Esophagus muscularis mucosa (tissue), 4 donors: ENCODE measurements around the gene PLCH1. TPM values are rescaled to one million over a fixed set of nuclear protein-coding genes. Genes with fewer than 3 reads are reported as not detected.

Experiments
- DNase-seq: peaks from one replicate; pipeline ENCODE4 v3.0.0-alpha.2; 2017; ENCODE audit errors: extremely low spot score
- H3K27ac ChIP-seq, 4 donors: fragments of 200-600 bp; sonication (generic); replicated peaks in 1 of 4; 1 replicate in 3 of 4; 2 replicates in 1 of 4; pipeline ENCODE4 v1.5.1; 2016 to 2019; ENCODE audit warnings: mild to moderate bottlenecking in 1 of 4
- H3K27me3 ChIP-seq, 4 donors: fragments of 200-600 bp; sonication (generic); one replicate each; pipeline versions ENCODE4 v1.5.1 to v1.6.0; 2016 to 2019
- H3K36me3 ChIP-seq, 4 donors: fragments of 200-600 bp; sonication (generic); one replicate each; pipeline ENCODE4 v1.5.1; 2016 to 2019
- H3K4me1 ChIP-seq, 4 donors: fragments of 200-600 bp; sonication (generic); one replicate each; pipeline ENCODE4 v1.5.1; 2016 to 2019
- H3K4me3 ChIP-seq, 4 donors: fragments of 200-600 bp; sonication (generic); 1 replicate in 2 of 4; 2 replicates in 2 of 4; pipeline ENCODE4 v1.5.1; 2016 to 2019; ENCODE audit warnings: mild to moderate bottlenecking in 4 of 4, moderate library complexity in 1 of 4
- H3K9me3 ChIP-seq, 4 donors: fragments of 200-600 bp; sonication (generic); 1 replicate in 3 of 4; 2 replicates in 1 of 4; pipeline ENCODE4 v1.5.1; 2016 to 2019
- EP300 ChIP-seq: sonication (generic); formaldehyde crosslinking; IDR thresholded peaks from one replicate; pipeline ENCODE4 v1.6.1; 2017; ENCODE audit warnings: antibody characterized with exemption
- POLR2A ChIP-seq: fragments of 450-650 bp; IDR thresholded peaks from one replicate; pipeline ENCODE4 v1.6.1; 2017; ENCODE audit warnings: antibody characterized with exemption, moderate library complexity, mild to moderate bottlenecking, low read depth
- POLR2AphosphoS5 ChIP-seq, 2 donors: sonication (generic); formaldehyde crosslinking; IDR thresholded peaks; one replicate each; pipeline ENCODE4 v1.6.1; 2017; ENCODE audit warnings: antibody characterized with exemption in 2 of 2
- WGBS: methylation state at CpG from one replicate; pipeline ENCODE4 v1.1.5; 2018; 5-methylcytosine and 5-hydroxymethylcytosine counted together
- intact Hi-C: fragments of 100-400 bp; cut with DNase I; formaldehyde crosslinking; loops from one replicate; pipeline ENCODE4 v1.15.1; 2023
- total RNA-seq, 4 donors: library from RNA; depleted of rRNA; stranded (reverse); fragments of >200 nt; gene quantifications; one replicate each; pipeline versions ENCODE4 v1.1.0 to v1.2.1, GENCODE V29; 2016
- TF ChIP-seq, protein P1 (sequence below), 3 experiments: fragments of 200-600 bp in 2 of 3; fragments of 450-650 bp in 1 of 3; sonication (generic) in 2 of 3; IDR thresholded peaks; one replicate each; pipeline ENCODE4 v1.5.1; 2017 to 2019; ENCODE audit warnings: antibody characterized with exemption in 3 of 3, mild to moderate bottlenecking in 2 of 3, moderate library complexity in 1 of 3

The PLCH1 gene
- total RNA-seq, 4 donors from 2014 or later = under 0.01 to 0.52 (median 0.36) TPM

- Histone ChIP-seq H3K9me3 (no peaks in the 10 kb centered on the region), H3K27ac (no peak overlapping the region), H3K27me3 (peaks cover 0 to 7% (median 0%) of the 10 kb centered on the region in 4 donors), H3K4me3 (no peak overlapping the region), H3K36me3 (no peaks in the 10 kb centered on the region), H3K4me1 (peaks cover 6 to 35% (median 31%) of the 10 kb centered on the region in 4 donors)
- intact Hi-C loops = loop anchor here (5.0 kb wide), 1 partner anchor 125 kb away; the partner anchor contains the start of gene GMPS
- WGBS = 70% methylated on average over 2 of the region's 2 CpGs
- TF ChIP-seq, protein P1, sequence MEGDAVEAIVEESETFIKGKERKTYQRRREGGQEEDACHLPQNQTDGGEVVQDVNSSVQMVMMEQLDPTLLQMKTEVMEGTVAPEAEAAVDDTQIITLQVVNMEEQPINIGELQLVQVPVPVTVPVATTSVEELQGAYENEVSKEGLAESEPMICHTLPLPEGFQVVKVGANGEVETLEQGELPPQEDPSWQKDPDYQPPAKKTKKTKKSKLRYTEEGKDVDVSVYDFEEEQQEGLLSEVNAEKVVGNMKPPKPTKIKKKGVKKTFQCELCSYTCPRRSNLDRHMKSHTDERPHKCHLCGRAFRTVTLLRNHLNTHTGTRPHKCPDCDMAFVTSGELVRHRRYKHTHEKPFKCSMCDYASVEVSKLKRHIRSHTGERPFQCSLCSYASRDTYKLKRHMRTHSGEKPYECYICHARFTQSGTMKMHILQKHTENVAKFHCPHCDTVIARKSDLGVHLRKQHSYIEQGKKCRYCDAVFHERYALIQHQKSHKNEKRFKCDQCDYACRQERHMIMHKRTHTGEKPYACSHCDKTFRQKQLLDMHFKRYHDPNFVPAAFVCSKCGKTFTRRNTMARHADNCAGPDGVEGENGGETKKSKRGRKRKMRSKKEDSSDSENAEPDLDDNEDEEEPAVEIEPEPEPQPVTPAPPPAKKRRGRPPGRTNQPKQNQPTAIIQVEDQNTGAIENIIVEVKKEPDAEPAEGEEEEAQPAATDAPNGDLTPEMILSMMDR (IDR thresholded peaks at IDR 0.05) = no peak
- no peak for TF ChIP-seq EP300
- no peak for TF ChIP-seq POLR2AphosphoS5 (IDR thresholded peaks at IDR 0.05)
- no peak for TF ChIP-seq POLR2A
- DNase-seq = no peak
These were observed 2.5 kb upstream of the PLCH1 start for GRCh38 chr3:155747286-155747945.

DNA sequence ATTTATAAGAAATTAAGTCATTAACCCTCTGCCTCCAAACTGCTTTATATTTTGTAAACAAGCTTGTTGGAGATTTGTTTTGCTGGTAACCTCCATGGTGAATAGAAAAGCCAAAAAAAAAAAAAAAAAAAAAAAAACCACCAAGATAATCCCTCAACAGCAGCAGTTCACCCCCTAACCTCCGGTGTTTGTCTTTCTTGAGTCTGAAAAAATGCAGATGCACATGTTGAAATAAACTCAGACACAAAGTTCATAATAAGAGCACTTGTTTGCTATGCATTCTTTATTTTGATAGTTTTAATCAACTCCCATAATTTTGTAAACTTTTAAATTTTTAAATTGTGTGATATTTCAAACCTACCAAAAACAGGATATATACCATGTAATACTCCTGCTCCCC lies 1.8 kb upstream of the PLCH1 start:
- Histone ChIP-seq H3K4me3 (no peak overlapping the region), H3K27ac (no peak overlapping the region), H3K9me3 (no peaks in the 10 kb centered on the region), H3K4me1 (peaks cover 6 to 35% (median 31%) of the 10 kb centered on the region in 4 donors), H3K27me3 (peaks cover 0 to 12% (median 0%) of the 10 kb centered on the region in 4 donors), H3K36me3 (no peaks in the 10 kb centered on the region)
- intact Hi-C loops = loop anchor here (5.0 kb wide), 1 partner anchor 126 kb away; the partner anchor contains the start of gene GMPS
- WGBS = 87% methylated on average over 1 of the region's 1 CpG
- no peak for DNase-seq
- TF ChIP-seq, protein P1 (IDR thresholded peaks at IDR 0.05) = no peak
- TF ChIP-seq POLR2AphosphoS5 (IDR thresholded peaks at IDR 0.05) = no peak
- TF ChIP-seq POLR2A = no peak
- no peak for TF ChIP-seq EP300

- Histone ChIP-seq H3K27ac (no peak overlapping the region), H3K9me3 (no peaks in the 10 kb centered on the region), H3K4me3 (peak overlapping the region; percentile 62 to 69 (median 66)), H3K36me3 (no peaks in the 10 kb centered on the region), H3K27me3 (peaks cover 0 to 12% (median 0%) of the 10 kb centered on the region in 4 donors), H3K4me1 (peaks cover 6 to 35% (median 31%) of the 10 kb centered on the region in 4 donors)
- intact Hi-C loops = loop anchor here (5.0 kb wide), 1 partner anchor 126 kb away; the partner anchor contains the start of gene GMPS
- 31% methylated on average over 19 of the region's 19 CpGs for WGBS
- no peak for TF ChIP-seq POLR2AphosphoS5 (IDR thresholded peaks at IDR 0.05)
- no peak for TF ChIP-seq EP300
- TF ChIP-seq POLR2A = no peak
- TF ChIP-seq, protein P1 (IDR thresholded peaks at IDR 0.05) = no peak
- DNase-seq = no peak
These were observed 1.1 kb upstream of the PLCH1 start for GRCh38 chr3:155745795-155746550.

DNA sequence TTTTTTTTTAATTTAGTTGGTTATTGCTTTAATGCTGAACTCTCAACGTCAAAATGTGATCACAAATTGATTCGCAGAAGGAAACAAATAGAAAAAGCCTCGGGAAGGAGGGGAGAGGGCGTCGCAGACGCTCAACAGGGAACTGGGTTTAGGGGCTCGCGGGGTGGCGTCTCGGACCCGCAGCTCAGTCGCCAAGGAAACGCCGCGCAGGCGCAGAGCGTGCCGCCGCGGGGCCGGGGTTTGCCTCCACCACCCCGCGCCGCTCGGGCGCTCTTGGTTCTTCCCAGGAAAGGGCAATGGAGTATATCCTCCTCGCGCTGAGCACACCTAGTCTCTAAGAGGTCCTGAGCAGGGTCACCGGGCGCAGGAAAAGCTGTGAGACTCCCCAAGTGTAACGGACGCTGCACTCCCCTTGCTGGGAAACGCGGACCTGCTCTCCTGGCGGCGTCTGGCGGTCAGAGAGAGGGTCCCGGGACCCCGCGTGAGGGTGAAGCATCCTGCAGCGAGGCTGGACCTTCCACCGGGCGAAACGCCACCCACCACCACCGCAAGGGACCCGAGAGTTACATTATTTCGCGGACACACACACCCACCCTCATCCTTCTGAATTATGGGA lies 753 bp downstream of the PLCH1 start:
- no peaks in the 10 kb centered on the region for H3K9me3 ChIP-seq
- DNase-seq = no peak
- TF ChIP-seq POLR2A (no peak), EP300 (no peak), POLR2AphosphoS5 (IDR thresholded peaks at IDR 0.05) (no peak)
- TF ChIP-seq, protein P1 (IDR thresholded peaks at IDR 0.05) = no peak
- no peaks in the 10 kb centered on the region for H3K36me3 ChIP-seq
- peak overlapping the region in 1 of 4 donors; percentile 53 for H3K27ac ChIP-seq
- intact Hi-C loops = no loop called here
- peaks cover 0 to 12% (median 0%) of the 10 kb centered on the region in 4 donors for H3K27me3 ChIP-seq
- H3K4me1 ChIP-seq = peaks cover 6 to 35% (median 31%) of the 10 kb centered on the region in 4 donors
- H3K4me3 ChIP-seq = peak overlapping the region; percentile 62 to 69 (median 66)
- 1% methylated on average over 31 of the region's 48 CpGs for WGBS
